A673 (cell line): ENCODE data around the gene SETX. TPM values are rescaled to one million over a fixed set of nuclear protein-coding genes. Genes with fewer than 3 reads are reported as not detected.

Experiments used
- BruUV-seq: library from RNA; stranded (reverse); fragments of 400-500 nt; replicated peaks from 2 replicates; lab custom pipeline; 2021; lab: Mats Ljungman, UMichigan
- CTCF ChIA-PET: fragments of 300-600 bp; sonication (Branson Sonifier 250); formaldehyde crosslinking; loops from one replicate; lab custom pipeline; 2022; ENCODE audit warnings: antibody characterized with exemption; lab: Charles Lee
- POLR2A ChIA-PET: fragments of 300-600 bp; sonication (Branson Sonifier 250); formaldehyde crosslinking; loops from one replicate; lab custom pipeline; 2022; ENCODE audit warnings: antibody characterized with exemption; ENCODE audit not compliant: low non-redundant PET; lab: Charles Lee
- DNase-seq: peaks from one replicate; pipeline ENCODE4 v3.0.0-alpha.2; 2015; ENCODE audit warnings: low spot score
- H3K27ac ChIP-seq: fragments of 200-600 bp; sonication (generic); 2 replicates; pipeline ENCODE4 v1.5.1; 2016; ENCODE audit warnings: mixed run types, low read depth, mild to moderate bottlenecking, mixed read lengths, antibody characterized with exemption, low read length; ENCODE audit not compliant: poor library complexity, severe bottlenecking
- H3K27me3 ChIP-seq: fragments of 200-600 bp; sonication (generic); replicated peaks from 2 replicates; pipeline ENCODE4 v1.6.1; 2017; ENCODE audit warnings: mixed run types, low read depth, mild to moderate bottlenecking, mixed read lengths, antibody characterized with exemption, low read length; ENCODE audit not compliant: insufficient read depth, poor library complexity
- H3K36me3 ChIP-seq: fragments of 200-600 bp; sonication (generic); 2 replicates; pipeline ENCODE4 v1.6.1; 2016; ENCODE audit warnings: mixed run types, mild to moderate bottlenecking, mixed read lengths, antibody characterized with exemption, low read length; ENCODE audit not compliant: insufficient read depth, poor library complexity, severe bottlenecking
- H3K4me1 ChIP-seq: fragments of 200-600 bp; sonication (generic); 2 replicates; pipeline ENCODE4 v1.6.1; 2017; ENCODE audit warnings: mixed run types, mild to moderate bottlenecking, mixed read lengths, antibody characterized with exemption, low read length; ENCODE audit not compliant: insufficient read depth, poor library complexity, severe bottlenecking
- H3K4me3 ChIP-seq: fragments of 200-600 bp; sonication (generic); 2 replicates; pipeline ENCODE4 v1.5.1; 2016; ENCODE audit warnings: low read depth, mixed run types, mild to moderate bottlenecking, mixed read lengths, low read length; ENCODE audit not compliant: poor library complexity, severe bottlenecking
- H3K9me3 ChIP-seq: fragments of 200-600 bp; sonication (generic); 2 replicates; pipeline ENCODE4 v1.6.1; 2016; ENCODE audit warnings: mixed run types, low read depth, mild to moderate bottlenecking, mixed read lengths, antibody characterized with exemption, low read length; ENCODE audit not compliant: poor library complexity, severe bottlenecking
- CTCF ChIP-seq: fragments of 300-800, 200-600 bp; sonication (generic); conservative IDR thresholded peaks from 2 replicates; pipeline ENCODE4 v1.5.1; 2017; ENCODE audit warnings: low read depth, mild to moderate bottlenecking, antibody characterized with exemption, low read length, moderate library complexity, mixed read lengths
- EZH2 ChIP-seq: fragments of 200-600 bp; sonication (generic); IDR thresholded peaks from 2 replicates; pipeline ENCODE4 v1.6.1; 2017; ENCODE audit warnings: borderline replicate concordance, low read depth, mild to moderate bottlenecking, mixed read lengths, antibody characterized with exemption, low read length; ENCODE audit not compliant: poor library complexity, severe bottlenecking
- intact Hi-C: fragments of 100-400 bp; cut with micrococcal nuclease; formaldehyde crosslinking; loops from one replicate; pipeline ENCODE4 v1.10.0; 2022; ENCODE audit not compliant: unreplicated experiment
- total RNA-seq: library from RNA; stranded (reverse); gene quantifications from 2 replicates; pipeline ENCODE4 v1.2.3, GENCODE V29; 2021

The SETX gene
- total RNA-seq, 1 experiment from 2014 or later: 41.4 TPM

GRCh38 chr9:132238026-132238972 is 116.5 kb downstream of the SETX start:
- intact Hi-C loops: no loop called here
- H3K4me3 ChIP-seq: no peak overlapping the region
- CTCF ChIA-PET: interaction anchor here (0.6 kb wide), 1 partner anchor 67 kb away, joined by 3 read pairs; no protein-coding TSS in a partner anchor

GRCh38 chr9:132237481-132237880 is 117.3 kb downstream of the SETX start:
- Histone ChIP-seq H3K9me3 (no peaks in the 10 kb centered on the region), H3K4me3 (no peak overlapping the region), H3K27ac (no peak overlapping the region), H3K36me3 (no peaks in the 10 kb centered on the region), H3K27me3 (no peaks in the 10 kb centered on the region), H3K4me1 (peaks cover 31% of the 10 kb centered on the region)
- no peak for DNase-seq
- no TSS peak for BruUV-seq
- CTCF ChIA-PET: interaction anchor here (0.6 to 1.8 kb wide), 2 partner anchors 66 to 68 kb away, joined by 3 to 36 read pairs; no protein-coding TSS in a partner anchor
- intact Hi-C loops: loop anchor here (1.0 kb wide), 1 partner anchor 68 kb away; no protein-coding TSS in a partner anchor
- POLR2A ChIA-PET: no interaction called here
- TF ChIP-seq EZH2 (no peak), CTCF (no peak)

More at GRCh38 chr9:132238026-132238972, 116.5 kb downstream of the SETX start:
- H3K9me3 ChIP-seq: no peaks in the 10 kb centered on the region
- no peak for DNase-seq
- no peaks in the 10 kb centered on the region for H3K27me3 ChIP-seq
- POLR2A ChIA-PET: no interaction called here
- TF ChIP-seq CTCF (no peak), EZH2 (no peak)
- no TSS peak for BruUV-seq
- H3K4me1 ChIP-seq: peaks cover 36% of the 10 kb centered on the region
- H3K36me3 ChIP-seq: no peaks in the 10 kb centered on the region
- no peak overlapping the region for H3K27ac ChIP-seq

- ChIA-PET CTCF (interaction anchor here (0.7 to 1.8 kb wide), 11 partner anchors 9 to 479 kb away, joined by 3 to 36 read pairs (median 5); no protein-coding TSS in a partner anchor), POLR2A (no interaction called here)
- no peak overlapping the region for H3K4me3 ChIP-seq
These were observed 118.0 kb downstream of the SETX start for GRCh38 chr9:132236662-132237311.

More at GRCh38 chr9:132236662-132237311, 118.0 kb downstream of the SETX start:
- H3K36me3 ChIP-seq: no peaks in the 10 kb centered on the region
- peaks cover 31% of the 10 kb centered on the region for H3K4me1 ChIP-seq
- no TSS peak for BruUV-seq
- no peaks in the 10 kb centered on the region for H3K27me3 ChIP-seq
- no peaks in the 10 kb centered on the region for H3K9me3 ChIP-seq
- intact Hi-C loops: loop anchor here (1.0 kb wide), 1 partner anchor 67 kb away; no protein-coding TSS in a partner anchor
- H3K27ac ChIP-seq: no peak overlapping the region
- TF ChIP-seq EZH2 (no peak), CTCF (0 out of 2 replicates have a peak, but pooled peaks have one; percentile 38)
- no peak for DNase-seq
